Neural cell (in vitro differentiated cells): ENCODE results near the gene NLRX1. TPM values are rescaled to one million over a fixed set of nuclear protein-coding genes. Genes with fewer than 3 reads are reported as not detected.

ENCODE experiments used
- H2AFZ ChIP-seq: fragments of 200-600, 300-800 bp; sonication (generic), shearing (Covaris generic); 2 replicates; pipeline ENCODE4 v1.6.0; 2014; ENCODE audit warnings: low read depth, mild to moderate bottlenecking, antibody characterized with exemption, low read length, moderate library complexity
- H3F3A ChIP-seq: fragments of 200-600 bp; shearing (Covaris generic); 2 replicates; pipeline ENCODE4 v1.6.1; 2016; ENCODE audit warnings: mild to moderate bottlenecking, moderate library complexity, mixed read lengths, antibody characterized with exemption, low read length; ENCODE audit not compliant: insufficient read depth, poor library complexity, severe bottlenecking
- H3K27ac ChIP-seq: fragments of 200-600, 300-800 bp; sonication (generic), shearing (Covaris generic); 2 replicates; pipeline ENCODE4 v1.5.1; 2014; ENCODE audit warnings: mild to moderate bottlenecking, low read length, moderate library complexity
- H3K27me3 ChIP-seq: fragments of 300-800, 200-600 bp; sonication (generic), shearing (Covaris generic); 2 replicates; pipeline ENCODE4 v1.6.0; 2014; ENCODE audit warnings: mild to moderate bottlenecking, low read depth, low read length, moderate library complexity; ENCODE audit not compliant: insufficient read depth
- H3K36me3 ChIP-seq: fragments of 300-800, 200-600 bp; sonication (generic), shearing (Covaris generic); 2 replicates; pipeline ENCODE4 v1.5.1; 2014; ENCODE audit warnings: mild to moderate bottlenecking, antibody characterized with exemption, low read length, moderate library complexity; ENCODE audit not compliant: insufficient read depth
- H3K4me2 ChIP-seq: fragments of 300-800, 200-600 bp; sonication (generic), shearing (Covaris generic); 2 replicates; pipeline ENCODE4 v1.6.0; 2014; ENCODE audit warnings: mild to moderate bottlenecking, low read length
- H3K4me3 ChIP-seq: fragments of 300-800, 200-600 bp; sonication (generic), shearing (Covaris generic); 2 replicates; pipeline ENCODE4 v1.5.1; 2014; ENCODE audit warnings: mild to moderate bottlenecking, low read length, moderate library complexity
- H3K79me2 ChIP-seq: fragments of 200-600 bp; shearing (Covaris generic); replicated peaks from 2 replicates; pipeline ENCODE4 v1.6.0; 2014; ENCODE audit warnings: mild to moderate bottlenecking, low read length, moderate library complexity; ENCODE audit not compliant: insufficient read depth
- H3K9ac ChIP-seq: fragments of 300-800, 200-600 bp; sonication (generic), shearing (Covaris generic); 2 replicates; pipeline ENCODE4 v1.6.1; 2016; ENCODE audit warnings: mild to moderate bottlenecking, low read length, mixed read lengths
- H3K9me2 ChIP-seq: fragments of 200-600 bp; shearing (Covaris generic); 2 replicates; pipeline ENCODE4 v1.6.1; 2016; ENCODE audit warnings: mild to moderate bottlenecking, low read length, mixed read lengths; ENCODE audit not compliant: insufficient read depth
- H3K9me3 ChIP-seq: fragments of 200-600, 300-800 bp; sonication (generic), shearing (Covaris generic); 2 replicates; pipeline ENCODE4 v1.6.1; 2016; ENCODE audit warnings: mild to moderate bottlenecking, mixed run types, low read length, moderate library complexity, mixed read lengths
- H4K20me1 ChIP-seq: fragments of 200-600 bp; shearing (Covaris generic); 2 replicates; pipeline ENCODE4 v1.6.1; 2016; ENCODE audit warnings: mild to moderate bottlenecking, mixed run types; ENCODE audit not compliant: insufficient read depth
- CTCF ChIP-seq: fragments of 450-650 bp; IDR thresholded peaks from 2 replicates; pipeline ENCODE4 v1.5.1; 2014; ENCODE audit warnings: antibody characterized with exemption, mild to moderate bottlenecking, moderate library complexity; ENCODE audit not compliant: poor library complexity, severe bottlenecking
- EP300 ChIP-seq: fragments of 450-650 bp; conservative IDR thresholded peaks from 2 replicates; pipeline ENCODE4 v1.6.1; 2014; ENCODE audit warnings: antibody characterized with exemption, mild to moderate bottlenecking, moderate library complexity; ENCODE audit not compliant: poor library complexity, severe bottlenecking
- EZH2 ChIP-seq: fragments of 200-600, 300-800 bp; shearing (Covaris generic), sonication (generic); IDR thresholded peaks from 2 replicates; pipeline ENCODE4 v1.6.1; 2014; ENCODE audit warnings: antibody characterized with exemption, low read length, borderline replicate concordance, mild to moderate bottlenecking; ENCODE audit not compliant: insufficient read depth, poor library complexity, severe bottlenecking
- MXI1 ChIP-seq: fragments of 450-650 bp; conservative IDR thresholded peaks from 2 replicates; pipeline ENCODE4 v1.6.1; 2014; ENCODE audit warnings: antibody characterized with exemption, mild to moderate bottlenecking; ENCODE audit not compliant: poor library complexity, severe bottlenecking
- POLR2AphosphoS5 ChIP-seq: IDR thresholded peaks from 2 replicates; pipeline ENCODE4 v1.6.1; 2012
- RAD21 ChIP-seq: fragments of 450-650 bp; conservative IDR thresholded peaks from 2 replicates; pipeline ENCODE4 v1.6.1; 2014; ENCODE audit warnings: antibody characterized with exemption, mild to moderate bottlenecking, moderate library complexity
- REST ChIP-seq: IDR thresholded peaks from 2 replicates; pipeline ENCODE4 v1.6.1; 2012; ENCODE audit warnings: borderline replicate concordance
- SMC3 ChIP-seq: fragments of 450-650 bp; conservative IDR thresholded peaks from 2 replicates; pipeline ENCODE4 v1.6.1; 2014; ENCODE audit warnings: antibody characterized with exemption, mild to moderate bottlenecking, moderate library complexity; ENCODE audit not compliant: poor library complexity
- TAF1 ChIP-seq: IDR thresholded peaks from 2 replicates; pipeline ENCODE4 v1.6.1; 2012; ENCODE audit warnings: low read depth
- polyA plus RNA-seq: library from polyadenylated mRNA; depleted of rRNA; stranded (reverse); fragments of >200 nt; gene quantifications from 2 replicates; pipeline ENCODE4 v1.2.3, GENCODE V29; 2014

The NLRX1 gene
- polyA plus RNA-seq, 1 donor from 2014 or later = 1.6 TPM

GRCh38 chr11:119185981-119186634, 17.6 kb downstream of the NLRX1 start:
- no peak overlapping the region for H3K27ac ChIP-seq
- H3K9me2 ChIP-seq = no peaks in the 10 kb centered on the region
- no peaks in the 10 kb centered on the region for H3K36me3 ChIP-seq
- no peak overlapping the region for H3K4me2 ChIP-seq
- TF ChIP-seq TAF1 (no peak), CTCF (no peak), MXI1 (no peak), RAD21 (no peak), POLR2AphosphoS5 (no peak), EZH2 (no peak), SMC3 (no peak), EP300 (no peak), REST (no peak)
- no peaks in the 10 kb centered on the region for H4K20me1 ChIP-seq
- H3K9ac ChIP-seq = no peak overlapping the region
- H3K4me3 ChIP-seq = no peak overlapping the region
- H3K79me2 ChIP-seq = no peaks in the 10 kb centered on the region
- H3F3A ChIP-seq = no peaks in the 10 kb centered on the region
- no peaks in the 10 kb centered on the region for H3K9me3 ChIP-seq
- H2AFZ ChIP-seq = no peak overlapping the region
- no peaks in the 10 kb centered on the region for H3K27me3 ChIP-seq

GRCh38 chr11:119187123-119187892, 18.8 kb downstream of the NLRX1 start:
- Histone ChIP-seq H3F3A (no peaks in the 10 kb centered on the region), H3K4me3 (no peak overlapping the region), H3K9me2 (no peaks in the 10 kb centered on the region), H4K20me1 (no peaks in the 10 kb centered on the region), H2AFZ (no peak overlapping the region), H3K9me3 (no peaks in the 10 kb centered on the region), H3K27me3 (no peaks in the 10 kb centered on the region), H3K4me2 (no peak overlapping the region), H3K27ac (no peak overlapping the region), H3K79me2 (no peaks in the 10 kb centered on the region), H3K9ac (no peak overlapping the region), H3K36me3 (no peaks in the 10 kb centered on the region)
- TF ChIP-seq EZH2 (no peak), REST (no peak), CTCF (no peak), RAD21 (no peak), EP300 (no peak), POLR2AphosphoS5 (no peak), TAF1 (no peak), MXI1 (no peak), SMC3 (no peak)
